Fibroblast of mammary gland (primary cell): ENCODE measurements around the gene MTMR3.
A peak's percentile ranks its signal among the peaks of the same experiment; 100 is the strongest.

ENCODE experiments used
- DNase-seq: peaks from one replicate; pipeline ENCODE4 v3.0.0-alpha.2; 2010; ENCODE audit warnings: low read depth
- H3K4me3 ChIP-seq: 2 replicates; pipeline ENCODE4 v1.5.1; 2011; ENCODE audit warnings: low read depth, mild to moderate bottlenecking, low read length, moderate library complexity; ENCODE audit not compliant: control insufficient read depth
- TF ChIP-seq, protein P1 (sequence below): conservative IDR thresholded peaks from 2 replicates; pipeline ENCODE4 v1.5.1; 2011; ENCODE audit warnings: low read depth, low read length, inconsistent platforms; ENCODE audit not compliant: control insufficient read depth, insufficient read depth

The MTMR3 gene

DNA sequence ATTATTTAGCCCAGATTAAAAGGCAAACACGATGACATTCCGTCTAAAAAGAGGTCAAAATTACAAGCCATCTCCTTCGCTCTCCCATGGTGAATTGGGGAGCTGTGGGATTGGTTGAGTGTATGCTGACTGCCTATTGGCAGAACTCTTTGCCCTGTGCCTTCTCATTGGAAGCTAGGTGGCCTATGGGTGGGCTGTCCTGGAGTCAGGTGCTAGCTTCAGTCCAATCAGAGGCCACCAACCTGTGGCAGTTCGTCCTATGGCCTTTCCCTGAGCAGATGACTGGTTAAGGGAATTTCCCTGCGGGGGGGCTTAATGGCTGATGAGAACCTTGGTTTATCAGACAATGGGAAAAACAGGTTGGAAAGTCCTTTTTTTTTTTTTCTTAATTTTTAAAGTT lies 3.2 kb upstream of the MTMR3 start:
- no peak overlapping the region for H3K4me3 ChIP-seq
- TF ChIP-seq, protein P1, sequence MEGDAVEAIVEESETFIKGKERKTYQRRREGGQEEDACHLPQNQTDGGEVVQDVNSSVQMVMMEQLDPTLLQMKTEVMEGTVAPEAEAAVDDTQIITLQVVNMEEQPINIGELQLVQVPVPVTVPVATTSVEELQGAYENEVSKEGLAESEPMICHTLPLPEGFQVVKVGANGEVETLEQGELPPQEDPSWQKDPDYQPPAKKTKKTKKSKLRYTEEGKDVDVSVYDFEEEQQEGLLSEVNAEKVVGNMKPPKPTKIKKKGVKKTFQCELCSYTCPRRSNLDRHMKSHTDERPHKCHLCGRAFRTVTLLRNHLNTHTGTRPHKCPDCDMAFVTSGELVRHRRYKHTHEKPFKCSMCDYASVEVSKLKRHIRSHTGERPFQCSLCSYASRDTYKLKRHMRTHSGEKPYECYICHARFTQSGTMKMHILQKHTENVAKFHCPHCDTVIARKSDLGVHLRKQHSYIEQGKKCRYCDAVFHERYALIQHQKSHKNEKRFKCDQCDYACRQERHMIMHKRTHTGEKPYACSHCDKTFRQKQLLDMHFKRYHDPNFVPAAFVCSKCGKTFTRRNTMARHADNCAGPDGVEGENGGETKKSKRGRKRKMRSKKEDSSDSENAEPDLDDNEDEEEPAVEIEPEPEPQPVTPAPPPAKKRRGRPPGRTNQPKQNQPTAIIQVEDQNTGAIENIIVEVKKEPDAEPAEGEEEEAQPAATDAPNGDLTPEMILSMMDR = no peak
- DNase-seq = peak; percentile 28

DNA sequence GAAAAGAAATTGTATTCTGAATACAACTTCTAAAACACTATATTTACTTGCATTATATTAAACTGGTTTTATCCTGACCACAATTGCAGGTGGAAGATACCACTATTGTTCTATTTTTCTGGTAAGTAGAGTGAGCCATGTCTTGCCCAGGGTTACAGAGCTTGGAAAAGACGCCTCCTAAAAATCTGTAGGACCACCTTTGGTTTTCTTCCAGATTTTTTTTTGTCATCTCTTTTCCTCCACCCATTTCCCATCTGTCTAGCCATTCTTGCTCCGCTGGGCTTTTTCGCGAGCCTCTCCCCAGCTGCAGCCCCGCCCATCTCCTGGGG lies 294 bp upstream of the MTMR3 start:
- DNase-seq = no peak
- H3K4me3 ChIP-seq = no peak overlapping the region
- TF ChIP-seq, protein P1 = no peak

DNA sequence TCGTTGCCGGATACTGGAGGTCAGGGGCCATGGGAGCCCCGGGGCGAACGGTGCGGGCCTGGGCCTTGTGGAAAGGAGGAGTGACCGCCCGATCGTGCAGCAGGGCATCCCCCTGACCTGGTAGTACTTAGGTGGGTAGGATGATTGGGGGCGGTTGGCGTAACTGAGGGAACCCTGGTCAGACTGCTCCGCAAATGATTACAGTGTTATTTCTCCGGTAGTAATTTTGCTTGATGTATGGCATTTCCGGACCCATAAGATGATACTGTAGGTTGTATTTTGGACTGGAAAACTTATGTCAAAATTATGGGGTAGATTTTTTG lies 762 bp downstream of the MTMR3 start:
- TF ChIP-seq, protein P1 = no peak
- peak; percentile 10 for DNase-seq

GRCh38 chr22:29885610-29886009 lies 2.6 kb downstream of the MTMR3 start:
- TF ChIP-seq, protein P1 = no peak
- H3K4me3 ChIP-seq = no peak overlapping the region

More for the DNA sequence above, 762 bp downstream of the MTMR3 start:
- H3K4me3 ChIP-seq = peak overlapping the region; percentile 77

GRCh38 chr22:29886596-29886995 lies 3.6 kb downstream of the MTMR3 start:
- TF ChIP-seq, protein P1 = no peak
- no peak overlapping the region for H3K4me3 ChIP-seq
- no peak for DNase-seq

More at GRCh38 chr22:29885610-29886009, 2.6 kb downstream of the MTMR3 start:
- DNase-seq = no peak

DNA sequence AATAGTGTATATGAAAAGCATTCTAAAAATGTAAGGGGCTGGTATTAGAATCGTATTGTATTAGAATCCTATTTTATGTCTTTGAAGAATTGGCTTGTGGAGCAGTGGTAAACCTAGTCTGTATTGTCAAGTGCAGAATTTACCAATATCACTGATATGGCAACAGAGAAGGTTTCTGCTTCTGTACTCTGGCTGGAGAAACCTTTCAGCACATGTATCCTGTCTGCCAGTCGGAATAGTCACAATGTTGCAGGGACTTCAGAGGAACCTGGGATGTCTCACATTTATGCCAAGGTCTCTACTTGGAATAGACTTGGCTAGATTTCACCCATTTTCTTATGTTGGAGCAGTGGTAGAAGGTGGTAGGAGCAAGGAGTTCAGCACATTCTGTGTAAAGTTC lies 4.4 kb downstream of the MTMR3 start:
- TF ChIP-seq, protein P1 = no peak
- no peak for DNase-seq
- no peak overlapping the region for H3K4me3 ChIP-seq

DNA sequence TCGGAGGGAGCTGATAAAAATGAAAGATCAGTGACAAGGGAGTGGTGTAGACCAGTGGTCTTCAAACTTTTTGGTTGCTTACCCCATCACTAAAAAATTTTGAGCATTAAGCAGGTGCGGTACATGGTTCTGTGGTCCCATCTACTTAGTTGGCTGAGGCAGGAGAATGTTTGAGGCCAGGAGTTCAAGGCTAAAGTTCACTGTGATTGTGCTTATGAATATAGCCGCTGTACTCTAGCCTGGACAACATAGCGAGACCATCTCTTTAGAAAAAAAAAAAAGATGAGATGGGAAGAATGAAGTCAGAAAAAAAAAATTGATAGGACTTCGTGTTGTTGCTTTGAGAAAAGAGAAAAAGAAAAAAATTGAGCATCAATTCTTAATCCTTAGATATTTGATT lies 7.8 kb downstream of the MTMR3 start:
- no peak for DNase-seq
- TF ChIP-seq, protein P1 = no peak
- no peak overlapping the region for H3K4me3 ChIP-seq
